Transverse colon (tissue), 4 donors: ENCODE measurements around the gene SLC39A9. TPM values are rescaled to one million over a fixed set of nuclear protein-coding genes. Genes with fewer than 3 reads are reported as not detected.

Experiments used
- DNase-seq: peaks from one replicate; pipeline ENCODE4 v3.0.0-alpha.2; 2019
- H3K27ac ChIP-seq, 4 donors: fragments of 200-600 bp; sonication (generic); 2 replicates each; pipeline ENCODE4 v1.5.1; 2016 to 2018; ENCODE audit warnings: inconsistent platforms in 4 of 4
- H3K27me3 ChIP-seq: fragments of 200-600 bp; sonication (generic); 2 replicates; pipeline ENCODE4 v1.5.1; 2017; ENCODE audit warnings: inconsistent platforms
- H3K36me3 ChIP-seq, 4 donors: fragments of 200-600 bp; sonication (generic); 2 replicates each; pipeline ENCODE4 v1.5.1; 2017 to 2019; ENCODE audit warnings: inconsistent platforms in 4 of 4
- H3K4me1 ChIP-seq, 4 donors: fragments of 200-600 bp; sonication (generic); 2 replicates each; pipeline ENCODE4 v1.5.1; 2017 to 2020; ENCODE audit warnings: inconsistent platforms in 4 of 4
- H3K4me3 ChIP-seq, 4 donors: fragments of 200-600 bp; sonication (generic); 1 replicate in 1 of 4; 2 replicates in 3 of 4; pipeline versions ENCODE4 v1.5.1 to v1.6.1; 2017 to 2019; ENCODE audit warnings: inconsistent platforms in 4 of 4
- H3K9me3 ChIP-seq, 2 donors: fragments of 200-600 bp; sonication (generic); 2 replicates each; pipeline ENCODE4 v1.5.1; 2017 to 2019; ENCODE audit warnings: inconsistent platforms in 2 of 2
- EP300 ChIP-seq: sonication (generic); formaldehyde crosslinking; IDR thresholded peaks from one replicate; pipeline ENCODE4 v1.6.1; 2017; ENCODE audit warnings: antibody characterized with exemption, low read depth
- POLR2A ChIP-seq: fragments of 450-650 bp; IDR thresholded peaks from one replicate; pipeline ENCODE4 v1.6.1; 2016; ENCODE audit warnings: antibody characterized with exemption, mild to moderate bottlenecking, moderate library complexity
- POLR2AphosphoS5 ChIP-seq, 3 donors: sonication (generic); formaldehyde crosslinking; IDR thresholded peaks; one replicate each; pipeline ENCODE4 v1.6.1; 2016; ENCODE audit warnings: antibody characterized with exemption in 3 of 3
- WGBS, 2 donors: methylation state at CpG; one replicate each; pipeline ENCODE4 v1.1.5; 2018; ENCODE audit warnings: low coverage in 1 of 2; 5-methylcytosine and 5-hydroxymethylcytosine counted together
- in situ Hi-C, 4 donors: fragments of 200-750 bp; cut with MboI; loops; one replicate each; pipeline versions ENCODE4 v1.15.0 to v1.15.1; 2017; ENCODE audit warnings: low sequenced_read_pairs in 3 of 4, low pct_ligation_motif_present in 1 of 4, low pct_unique_long_range_greater_than_20kb in 1 of 4
- intact Hi-C: fragments of 100-400 bp; cut with DNase I; formaldehyde crosslinking; loops from one replicate; pipeline ENCODE4 v1.15.1; 2023; ENCODE audit warnings: low total_unique reads
- total RNA-seq, 4 donors: library from RNA; depleted of rRNA; stranded (reverse); fragments of >200 nt; gene quantifications; one replicate each; pipeline ENCODE4 v1.1.0, GENCODE V29; 2016
- TF ChIP-seq, protein P1 (sequence below), 5 experiments: fragments of 200-600 bp in 3 of 5; fragments of 450-650 bp in 2 of 5; sonication (generic) in 3 of 5; IDR thresholded peaks; 1 replicate in 2 of 5; 2 replicates in 3 of 5; pipeline ENCODE4 v1.5.1; 2016 to 2017; ENCODE audit warnings: antibody characterized with exemption in 5 of 5, inconsistent platforms in 3 of 5, mild to moderate bottlenecking in 2 of 5, moderate library complexity in 1 of 5

SLC39A9 gene
- total RNA-seq, 4 donors from 2014 or later = 24.5 to 103 (median 72.2) TPM

DNA sequence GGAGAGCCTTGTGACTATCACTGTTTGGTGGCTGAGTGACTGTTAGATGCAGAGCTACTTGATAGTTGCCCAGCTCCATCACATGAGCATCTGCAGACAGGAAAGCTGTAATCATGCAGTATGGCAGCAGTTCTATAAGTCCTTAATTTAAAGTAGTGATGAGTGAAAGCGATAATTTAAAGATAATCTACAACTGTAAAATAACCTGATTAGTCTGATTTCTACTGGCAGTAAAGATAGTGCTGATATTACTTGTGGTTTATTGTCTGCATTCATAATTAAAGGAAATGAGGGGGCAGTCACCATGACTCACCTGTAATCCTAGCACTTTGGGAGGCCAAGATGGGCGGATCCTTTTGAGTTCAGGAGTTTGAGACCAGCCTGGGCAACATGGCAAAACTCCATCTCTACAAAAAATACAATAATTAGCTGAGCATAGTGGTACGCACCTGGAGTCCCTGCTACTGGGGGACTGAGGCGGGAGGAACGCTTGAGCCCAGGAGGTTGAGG is 44.9 kb downstream of the SLC39A9 start:
- no peak overlapping the region for H3K27ac ChIP-seq
- DNase-seq = no peak
- no peaks in the 10 kb centered on the region for H3K4me1 ChIP-seq
- no peaks in the 10 kb centered on the region for H3K27me3 ChIP-seq
- intact Hi-C loops (no loop called here), in situ Hi-C loops (no loop called here)
- TF ChIP-seq EP300 = no peak
- TF ChIP-seq, protein P1, sequence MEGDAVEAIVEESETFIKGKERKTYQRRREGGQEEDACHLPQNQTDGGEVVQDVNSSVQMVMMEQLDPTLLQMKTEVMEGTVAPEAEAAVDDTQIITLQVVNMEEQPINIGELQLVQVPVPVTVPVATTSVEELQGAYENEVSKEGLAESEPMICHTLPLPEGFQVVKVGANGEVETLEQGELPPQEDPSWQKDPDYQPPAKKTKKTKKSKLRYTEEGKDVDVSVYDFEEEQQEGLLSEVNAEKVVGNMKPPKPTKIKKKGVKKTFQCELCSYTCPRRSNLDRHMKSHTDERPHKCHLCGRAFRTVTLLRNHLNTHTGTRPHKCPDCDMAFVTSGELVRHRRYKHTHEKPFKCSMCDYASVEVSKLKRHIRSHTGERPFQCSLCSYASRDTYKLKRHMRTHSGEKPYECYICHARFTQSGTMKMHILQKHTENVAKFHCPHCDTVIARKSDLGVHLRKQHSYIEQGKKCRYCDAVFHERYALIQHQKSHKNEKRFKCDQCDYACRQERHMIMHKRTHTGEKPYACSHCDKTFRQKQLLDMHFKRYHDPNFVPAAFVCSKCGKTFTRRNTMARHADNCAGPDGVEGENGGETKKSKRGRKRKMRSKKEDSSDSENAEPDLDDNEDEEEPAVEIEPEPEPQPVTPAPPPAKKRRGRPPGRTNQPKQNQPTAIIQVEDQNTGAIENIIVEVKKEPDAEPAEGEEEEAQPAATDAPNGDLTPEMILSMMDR (IDR thresholded peaks at IDR 0.05) = no peak
- TF ChIP-seq POLR2AphosphoS5 (IDR thresholded peaks at IDR 0.05) = no peak
- no peak for TF ChIP-seq POLR2A
- no peak overlapping the region for H3K4me3 ChIP-seq
- H3K9me3 ChIP-seq = no peaks in the 10 kb centered on the region
- WGBS, 2 donors = 96 to 100% methylated on average over 1 to 5 of the region's 5 CpGs
- peaks cover 0 to 10% (median 2%) of the 10 kb centered on the region in 4 donors for H3K36me3 ChIP-seq

DNA sequence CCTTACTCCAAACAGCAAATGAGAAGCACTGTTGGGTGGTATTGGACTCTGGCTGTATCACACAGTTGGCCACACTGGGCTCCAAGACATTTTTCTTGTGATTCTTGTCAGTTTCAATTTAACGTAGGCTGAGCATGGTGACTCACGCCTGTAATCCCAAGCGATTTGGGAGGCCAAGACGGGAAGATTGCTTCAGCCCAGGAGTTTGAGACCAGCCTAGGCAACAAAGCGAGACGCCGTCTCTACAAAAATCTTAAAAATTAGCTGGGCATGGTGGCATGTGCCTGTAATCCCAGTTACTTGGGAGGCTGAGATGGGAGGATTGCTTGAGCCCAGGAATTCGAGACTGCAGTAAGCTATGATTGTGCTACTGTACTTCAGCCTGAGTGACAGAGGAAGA is 50.7 kb downstream of the SLC39A9 start:
- Histone ChIP-seq H3K4me1 (no peaks in the 10 kb centered on the region), H3K36me3 (no peaks in the 10 kb centered on the region), H3K27ac (no peak overlapping the region), H3K9me3 (no peaks in the 10 kb centered on the region), H3K4me3 (no peak overlapping the region), H3K27me3 (no peaks in the 10 kb centered on the region)
- WGBS, 2 donors = 85 to 97% methylated on average over 2 to 8 of the region's 8 CpGs
- DNase-seq = no peak
- in situ Hi-C loops (no loop called here), intact Hi-C loops (no loop called here)
- TF ChIP-seq EP300 (no peak), POLR2AphosphoS5 (IDR thresholded peaks at IDR 0.05) (no peak), POLR2A (no peak)
- TF ChIP-seq, protein P1 (IDR thresholded peaks at IDR 0.05) = no peak

DNA sequence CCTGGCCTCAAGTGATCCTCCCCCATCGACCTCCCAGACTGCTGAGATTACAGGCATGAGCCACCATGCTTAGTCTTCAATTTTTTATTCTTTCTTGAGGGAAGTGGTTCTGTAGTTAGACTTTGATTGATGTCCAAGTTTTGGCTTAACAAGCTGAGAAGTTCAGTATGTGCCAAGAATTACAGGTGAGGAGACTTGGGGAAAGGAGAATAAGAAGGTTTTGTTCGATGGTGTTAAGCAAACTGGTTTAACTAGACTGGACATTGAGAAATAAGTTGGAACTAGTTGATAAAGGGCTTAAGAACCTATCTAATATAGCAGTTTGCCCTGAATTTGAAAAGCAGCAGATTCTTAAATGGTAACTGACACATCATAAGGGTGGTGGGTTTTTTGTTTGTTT is 53.4 kb downstream of the SLC39A9 start:
- WGBS, 2 donors = 91 to 97% methylated on average over 2 of the region's 2 CpGs
- Histone ChIP-seq H3K27ac (no peak overlapping the region), H3K27me3 (no peaks in the 10 kb centered on the region), H3K9me3 (no peaks in the 10 kb centered on the region), H3K4me1 (no peaks in the 10 kb centered on the region), H3K36me3 (peaks cover 0 to 13% (median 6%) of the 10 kb centered on the region in 4 donors), H3K4me3 (no peak overlapping the region)
- in situ Hi-C loops = loop anchor here (10.0 to 25.0 kb wide), 4 partner anchors 197 to 315 kb away; no protein-coding TSS in a partner anchor
- no peak for TF ChIP-seq POLR2AphosphoS5 (IDR thresholded peaks at IDR 0.05)
- TF ChIP-seq, protein P1 (IDR thresholded peaks at IDR 0.05) = no peak
- TF ChIP-seq POLR2A = no peak
- TF ChIP-seq EP300 = no peak
- intact Hi-C loops = no loop called here
- DNase-seq = no peak

DNA sequence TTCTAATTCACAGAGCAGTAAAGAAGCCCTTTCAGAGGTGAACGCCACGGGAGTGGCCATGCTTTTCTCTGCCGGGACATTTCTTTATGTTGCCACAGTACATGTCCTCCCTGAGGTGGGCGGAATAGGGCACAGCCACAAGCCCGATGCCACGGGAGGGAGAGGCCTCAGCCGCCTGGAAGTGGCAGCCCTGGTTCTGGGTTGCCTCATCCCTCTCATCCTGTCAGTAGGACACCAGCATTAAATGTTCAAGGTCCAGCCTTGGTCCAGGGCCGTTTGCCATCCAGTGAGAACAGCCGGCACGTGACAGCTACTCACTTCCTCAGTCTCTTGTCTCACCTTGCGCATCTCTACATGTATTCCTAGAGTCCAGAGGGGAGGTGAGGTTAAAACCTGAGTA is 59.9 kb downstream of the SLC39A9 start:
- intact Hi-C loops (no loop called here), in situ Hi-C loops (loop anchor here (10.0 to 25.0 kb wide), 4 partner anchors 204 to 321 kb away; no protein-coding TSS in a partner anchor)
- DNase-seq = no peak
- Histone ChIP-seq H3K4me1 (no peaks in the 10 kb centered on the region), H3K27ac (no peak overlapping the region), H3K4me3 (no peak overlapping the region), H3K36me3 (peaks cover 0 to 26% (median 12%) of the 10 kb centered on the region in 4 donors), H3K9me3 (no peaks in the 10 kb centered on the region), H3K27me3 (no peaks in the 10 kb centered on the region)
- 91 to 95% methylated on average over 8 to 11 of the region's 11 CpGs for WGBS, 2 donors
- no peak for TF ChIP-seq POLR2A
- TF ChIP-seq, protein P1 (IDR thresholded peaks at IDR 0.05) = no peak
- TF ChIP-seq POLR2AphosphoS5 (IDR thresholded peaks at IDR 0.05) = no peak
- no peak for TF ChIP-seq EP300
